ENCODE results near the gene MYMX.

Gene MYMX

GRCh38 chr6:44192428-44193041 is 24.2 kb upstream of the MYMX start:
- POLR2A ChIA-PET = interaction anchor here (0.8 to 1.4 kb wide), 2 partner anchors 29 to 32 kb away, joined by 3 to 4 read pairs; no protein-coding TSS in a partner anchor

GRCh38 chr6:44193307-44193910 is 23.3 kb upstream of the MYMX start:
- ChIA-PET CTCF (interaction anchor here (0.5 to 2.4 kb wide), 11 partner anchors 9 to 706 kb away, joined by 3 to 17 read pairs (median 3); no protein-coding TSS in a partner anchor), POLR2A (interaction anchor here (0.5 to 1.4 kb wide), 4 partner anchors 9 to 48 kb away, joined by 3 to 4 read pairs (median 4); no protein-coding TSS in a partner anchor)
- Histone ChIP-seq H3K4me3 (ENCODE audit: low read depth, low read length) (no peak overlapping the region), H3K4me1 (ENCODE audit: control insufficient read depth, insufficient read depth, low read length) (no peaks in the 10 kb centered on the region), H3K36me3 (ENCODE audit: control insufficient read depth in 2 of 2, insufficient read depth in 1 of 2, low read length in 2 of 2) (no peaks in the 10 kb centered on the region), H3K27ac (ENCODE audit: extremely low read depth, low read depth, low read length) (no peak overlapping the region), H3K9me3 (ENCODE audit: control insufficient read depth, insufficient read depth, low read depth, low read length) (no peaks in the 10 kb centered on the region)
- TF ChIP-seq ZNF623 (tag by site-specific recombination; IDR thresholded peaks at IDR 0.05) (peak; percentile 56; the same call in 1 of the 2 replicates), ZNF362 (tag by site-specific recombination; IDR thresholded peaks at IDR 0.05) (no peak), ZNF133 (tag by site-specific recombination; IDR thresholded peaks at IDR 0.05) (no peak), MYNN (tag by site-specific recombination; IDR thresholded peaks at IDR 0.05; ENCODE audit: borderline replicate concordance) (no peak), SCRT1 (tag by site-specific recombination; IDR thresholded peaks at IDR 0.05; ENCODE audit: borderline replicate concordance) (no peak)

More at GRCh38 chr6:44192428-44193041, 24.2 kb upstream of the MYMX start:
- Histone ChIP-seq H3K4me3 (ENCODE audit: low read depth, low read length) (no peak overlapping the region), H3K4me1 (ENCODE audit: control insufficient read depth, insufficient read depth, low read length) (no peaks in the 10 kb centered on the region), H3K27ac (ENCODE audit: extremely low read depth, low read depth, low read length) (no peak overlapping the region), H3K36me3 (ENCODE audit: control insufficient read depth in 2 of 2, insufficient read depth in 1 of 2, low read length in 2 of 2) (no peaks in the 10 kb centered on the region), H3K9me3 (ENCODE audit: control insufficient read depth, insufficient read depth, low read depth, low read length) (no peaks in the 10 kb centered on the region)
- CTCF ChIA-PET = interaction anchor here (0.6 to 2.4 kb wide), 7 partner anchors 8 to 144 kb away, joined by 3 to 17 read pairs (median 4); no protein-coding TSS in a partner anchor
- TF ChIP-seq ZNF521 (tag by site-specific recombination; IDR thresholded peaks at IDR 0.05) (no peak), ZNF335 (tag by site-specific recombination; conservative IDR thresholded peaks at IDR 0.05) (0 out of 2 replicates have a peak, but pooled peaks have one; percentile 27), ZFP69B (tag by site-specific recombination; IDR thresholded peaks at IDR 0.05) (no peak), ZNF248 (tag by site-specific recombination; IDR thresholded peaks at IDR 0.05) (no peak), ZNF2 (tag by site-specific recombination; IDR thresholded peaks at IDR 0.05) (no peak)

GRCh38 chr6:44194326-44194725 is 22.4 kb upstream of the MYMX start:
- ChIA-PET POLR2A (interaction anchor here (0.5 to 1.3 kb wide), 2 partner anchors 9 to 53 kb away, joined by 3 read pairs; partner anchors contain the start of gene HSP90AB1), CTCF (interaction anchor here (0.7 to 2.4 kb wide), 6 partner anchors 8 to 63 kb away, joined by 3 to 17 read pairs (median 3); no protein-coding TSS in a partner anchor)
- Histone ChIP-seq H3K36me3 (ENCODE audit: control insufficient read depth in 2 of 2, insufficient read depth in 1 of 2, low read length in 2 of 2) (no peaks in the 10 kb centered on the region), H3K9me3 (ENCODE audit: control insufficient read depth, insufficient read depth, low read depth, low read length) (no peaks in the 10 kb centered on the region), H3K27ac (ENCODE audit: extremely low read depth, low read depth, low read length) (no peak overlapping the region), H3K4me3 (ENCODE audit: low read depth, low read length) (no peak overlapping the region), H3K4me1 (ENCODE audit: control insufficient read depth, insufficient read depth, low read length) (no peaks in the 10 kb centered on the region)
- no peak for TF ChIP-seq ZNF660 (tag by site-specific recombination; IDR thresholded peaks at IDR 0.05)
- no peak for TF ChIP-seq OVOL3 (tag by site-specific recombination; IDR thresholded peaks at IDR 0.05)
- no peak for TF ChIP-seq ZNF513 (tag by site-specific recombination; IDR thresholded peaks at IDR 0.05)
- no peak for TF ChIP-seq ZNF658 (tag by site-specific recombination; IDR thresholded peaks at IDR 0.05)
- TF ChIP-seq ZBTB26 (tag by site-specific recombination; optimal IDR thresholded peaks at IDR 0.05) = no peak
- no peak for TF ChIP-seq ZNF624 (tag by site-specific recombination; IDR thresholded peaks at IDR 0.05)
- no peak for TF ChIP-seq ZNF335 (tag by site-specific recombination; conservative IDR thresholded peaks at IDR 0.05)
- no peak for TF ChIP-seq ZSCAN30 (tag by site-specific recombination; IDR thresholded peaks at IDR 0.05)
- TF ChIP-seq GLIS1 (tag by site-specific recombination; IDR thresholded peaks at IDR 0.05) = no peak
- no peak for TF ChIP-seq PRDM6 (tag by site-specific recombination; IDR thresholded peaks at IDR 0.05)
- TF ChIP-seq ZNF248 (tag by site-specific recombination; IDR thresholded peaks at IDR 0.05) = no peak
- TF ChIP-seq ZNF777 (tag by site-specific recombination; IDR thresholded peaks at IDR 0.05; ENCODE audit: borderline replicate concordance) = no peak
- TF ChIP-seq ZNF645 (tag by site-specific recombination; IDR thresholded peaks at IDR 0.05) = no peak
- no peak for TF ChIP-seq ZNF112 (tag by site-specific recombination; IDR thresholded peaks at IDR 0.05)

All from HEK293 (cell line).